SKM-1 treated with dmso at 0.1 percent for 144 hours (cell line): Measurements from ENCODE around the gene KRT71.

ENCODE experiments used
- DNase-seq: peaks from one replicate; lab custom pipeline; 2025; ENCODE audit not compliant: unreplicated experiment; lab: John Stamatoyannopoulos, UW

Gene KRT71

GRCh38 chr12:52539821-52540173, 13.1 kb downstream of the KRT71 start:
- no peak for DNase-seq

DNA sequence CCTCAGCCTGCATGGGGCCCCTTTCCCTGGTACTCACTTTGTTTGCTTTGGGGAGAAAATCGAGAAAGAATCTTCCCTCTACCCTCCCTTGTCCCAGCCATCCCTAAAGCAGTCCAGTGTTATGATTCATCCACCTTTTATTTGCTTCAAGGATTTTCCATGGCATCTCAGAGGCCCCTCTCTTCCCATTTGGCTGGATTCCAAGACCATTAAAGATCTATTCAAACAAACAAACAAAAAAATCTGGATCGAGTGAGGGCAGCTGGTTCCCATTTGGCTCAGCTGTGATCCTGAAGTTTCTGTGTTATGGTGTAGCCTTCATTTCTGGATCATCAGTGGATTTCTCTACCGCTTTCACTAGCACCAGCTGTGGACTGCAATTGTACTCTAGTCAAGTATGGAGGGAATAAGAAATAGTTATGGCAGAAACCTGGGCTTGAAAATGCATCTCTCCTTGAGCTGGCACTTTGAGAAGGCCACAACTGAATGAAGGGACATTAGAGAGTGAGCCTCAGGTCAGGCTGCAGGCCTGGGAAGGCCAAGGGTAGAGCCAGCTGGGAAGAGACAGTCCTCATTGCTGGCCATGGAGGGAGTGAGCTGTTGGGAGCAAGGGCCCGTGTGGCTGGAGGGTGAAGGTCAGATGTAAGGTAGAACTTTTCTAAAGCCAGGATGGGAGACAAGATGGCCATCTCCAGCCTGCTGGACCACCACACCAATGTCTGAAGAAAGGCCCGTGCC, 13.7 kb downstream of the KRT71 start:
- no peak for DNase-seq

DNA sequence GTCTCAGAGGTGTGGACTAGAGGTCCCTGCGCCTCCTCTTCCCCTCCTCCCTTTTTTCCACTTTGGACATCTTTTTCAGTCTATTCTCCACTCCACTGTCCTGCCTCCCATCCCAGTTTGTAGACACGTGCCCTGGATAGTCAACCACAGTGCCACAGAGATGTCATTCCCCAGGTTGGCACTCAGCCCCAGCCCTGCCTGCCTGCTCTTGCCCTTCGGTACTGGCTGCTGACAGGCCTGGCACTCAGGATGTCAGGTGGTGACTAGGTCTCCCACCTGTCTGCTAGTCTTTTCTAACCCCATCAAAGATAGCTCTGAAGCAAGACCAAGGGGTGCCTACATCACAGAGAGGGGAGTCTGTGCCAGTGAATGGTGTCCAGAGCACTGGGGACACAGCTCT, 15.8 kb downstream of the KRT71 start:
- DNase-seq: no peak

DNA sequence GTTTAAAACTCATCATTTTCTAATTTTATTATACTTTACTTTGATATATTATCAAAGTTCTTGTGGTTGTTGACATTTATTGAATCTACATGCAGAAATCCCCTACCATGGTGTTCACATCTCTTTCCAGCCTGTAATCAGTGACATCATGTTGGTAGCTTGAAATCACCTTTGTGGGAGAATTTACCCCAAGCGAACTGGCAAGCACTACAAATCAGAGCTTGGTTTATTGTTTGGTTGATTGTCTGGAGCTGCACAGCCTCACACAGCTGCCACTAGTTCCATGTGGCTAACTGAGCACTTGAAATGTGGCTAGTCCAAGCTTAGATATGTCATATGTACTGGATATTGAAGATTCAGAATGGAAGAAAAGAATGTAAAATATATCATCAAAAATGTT, 17.4 kb downstream of the KRT71 start:
- DNase-seq: no peak

DNA sequence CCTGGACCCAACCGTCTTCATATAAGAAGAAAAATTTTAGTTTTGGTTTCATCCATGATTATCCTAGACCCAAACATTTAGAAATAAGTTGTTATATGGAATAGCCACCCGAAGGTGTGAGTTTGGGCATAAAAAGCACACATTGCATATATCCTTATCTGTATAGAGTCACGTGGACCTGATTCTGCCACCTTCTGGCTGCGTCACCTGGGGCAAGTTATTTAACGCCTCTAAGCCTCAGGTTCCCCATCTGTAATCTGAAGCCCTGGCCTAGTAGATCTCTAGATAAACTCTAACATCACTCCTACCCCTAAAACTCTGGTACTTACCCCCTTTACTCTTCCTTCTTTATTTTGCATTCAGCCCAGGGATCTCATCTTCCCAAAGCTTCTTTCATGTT, 18.5 kb downstream of the KRT71 start:
- DNase-seq: no peak

DNA sequence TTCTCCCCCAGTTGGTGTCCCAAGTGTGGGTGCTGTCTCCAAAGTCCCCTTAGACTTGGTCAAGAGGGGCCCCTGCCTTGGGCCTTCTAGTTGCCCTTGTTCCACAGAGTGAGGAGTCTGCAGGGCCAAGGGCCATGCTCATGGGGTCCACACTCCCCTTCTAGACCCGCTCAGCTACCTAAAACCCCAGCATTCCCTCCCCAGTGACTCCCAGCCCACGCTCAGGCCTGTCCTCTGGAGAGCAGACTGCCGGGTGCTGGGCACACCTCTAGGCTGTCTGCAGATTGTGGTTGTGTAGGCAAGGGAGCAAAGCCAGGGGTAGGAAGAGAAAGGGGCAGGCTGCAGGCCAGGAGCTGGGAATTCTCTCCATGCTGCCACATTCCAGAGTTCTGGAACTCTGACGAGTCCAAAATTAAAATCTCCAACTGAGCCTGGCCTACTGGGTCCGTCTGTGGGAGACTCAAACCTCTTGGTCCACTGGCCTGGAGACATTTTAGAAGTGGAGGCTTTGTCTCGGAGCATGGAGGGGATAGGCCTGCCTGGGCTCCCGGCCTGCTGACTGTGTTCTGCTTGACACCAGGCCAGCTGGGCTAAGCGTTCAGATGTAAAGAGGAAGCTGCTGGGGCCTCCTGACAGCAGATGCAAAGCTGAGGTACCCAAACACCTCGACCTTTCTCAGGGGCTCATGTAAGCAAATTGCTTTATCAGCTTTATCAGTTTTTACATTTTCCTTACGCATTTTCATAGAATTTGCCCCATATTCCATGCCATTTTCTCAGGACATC, 19.1 kb downstream of the KRT71 start:
- no peak for DNase-seq

- DNase-seq: no peak
Measured at GRCh38 chr12:52532636-52533035, 20.3 kb downstream of the KRT71 start.

DNA sequence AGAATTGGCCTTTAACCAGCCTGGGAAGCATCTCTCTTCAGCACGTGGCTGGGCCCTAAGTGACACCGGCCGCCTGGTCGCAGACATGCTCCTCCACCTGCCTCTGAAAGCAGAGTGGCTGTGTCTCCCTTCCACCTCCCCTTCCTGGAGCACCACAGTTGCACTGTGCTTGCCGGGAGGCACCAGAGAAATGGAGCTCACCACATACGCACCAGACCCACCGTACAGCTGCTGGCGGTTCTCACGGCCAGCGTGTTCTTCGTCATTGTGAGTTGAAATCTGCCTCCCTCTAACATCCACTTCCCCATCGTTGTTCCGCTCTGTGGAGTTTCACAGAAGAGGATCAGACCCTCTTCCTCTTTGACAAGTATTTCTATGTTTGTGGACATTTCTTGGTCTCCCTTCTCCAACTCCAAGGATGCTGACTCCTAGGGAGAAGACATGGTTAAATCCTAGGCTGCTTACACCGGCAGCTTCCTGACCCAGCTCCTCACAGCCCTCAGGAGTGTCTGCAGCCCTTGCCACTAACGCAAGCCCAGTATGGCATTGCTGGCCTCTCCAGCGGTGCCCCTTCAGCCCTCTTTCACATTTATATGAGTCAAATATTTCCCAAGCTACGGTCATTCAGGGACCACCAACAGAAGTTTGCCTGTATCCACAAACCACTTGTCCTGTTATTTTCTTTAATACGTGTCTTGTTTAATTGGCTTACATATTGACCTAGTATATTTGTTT, 21.2 kb downstream of the KRT71 start:
- DNase-seq: no peak

DNA sequence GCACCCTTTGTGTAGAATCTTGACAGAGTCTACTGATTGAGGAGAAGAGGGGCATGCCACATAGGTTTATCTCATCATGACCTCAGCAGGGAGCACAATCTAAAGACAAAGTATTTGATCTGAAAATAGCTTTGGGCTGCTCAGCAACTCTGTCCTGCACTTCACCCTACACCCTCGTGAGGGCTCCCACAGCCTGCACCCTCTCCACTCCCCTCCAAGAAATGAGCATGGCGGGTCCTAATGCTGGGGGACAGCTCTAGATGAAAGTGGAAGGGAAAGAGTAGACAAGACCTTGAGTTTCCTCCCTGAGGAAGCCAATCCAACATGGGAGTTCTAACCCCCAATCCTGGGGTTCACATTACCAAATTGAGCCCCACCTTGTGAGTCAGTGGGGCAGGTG, 22.0 kb downstream of the KRT71 start:
- no peak for DNase-seq

DNA sequence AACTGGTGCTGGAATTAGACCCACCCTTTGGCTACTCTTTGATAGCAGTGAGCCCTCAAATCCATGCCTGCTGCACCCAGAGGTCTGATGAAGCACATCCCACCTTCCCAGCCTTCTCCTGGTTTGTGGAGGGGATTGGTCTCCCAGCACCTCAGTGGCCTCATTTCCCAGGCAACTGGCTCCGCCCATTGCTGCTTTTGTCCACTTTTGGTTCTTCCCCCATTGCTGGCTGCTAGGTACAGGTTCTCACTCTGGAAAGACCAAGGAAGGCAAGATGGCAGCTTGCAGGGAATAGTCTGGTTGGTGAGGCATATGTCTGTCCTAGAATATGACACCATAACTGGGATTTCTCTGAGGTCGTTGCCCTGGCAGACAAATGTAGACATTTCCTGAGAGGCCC, 22.6 kb downstream of the KRT71 start:
- no peak for DNase-seq

- no peak for DNase-seq
Measured at GRCh38 chr12:52529846-52530245, 23.1 kb downstream of the KRT71 start.

GRCh38 chr12:52529417-52529816, 23.5 kb downstream of the KRT71 start:
- DNase-seq: no peak

DNA sequence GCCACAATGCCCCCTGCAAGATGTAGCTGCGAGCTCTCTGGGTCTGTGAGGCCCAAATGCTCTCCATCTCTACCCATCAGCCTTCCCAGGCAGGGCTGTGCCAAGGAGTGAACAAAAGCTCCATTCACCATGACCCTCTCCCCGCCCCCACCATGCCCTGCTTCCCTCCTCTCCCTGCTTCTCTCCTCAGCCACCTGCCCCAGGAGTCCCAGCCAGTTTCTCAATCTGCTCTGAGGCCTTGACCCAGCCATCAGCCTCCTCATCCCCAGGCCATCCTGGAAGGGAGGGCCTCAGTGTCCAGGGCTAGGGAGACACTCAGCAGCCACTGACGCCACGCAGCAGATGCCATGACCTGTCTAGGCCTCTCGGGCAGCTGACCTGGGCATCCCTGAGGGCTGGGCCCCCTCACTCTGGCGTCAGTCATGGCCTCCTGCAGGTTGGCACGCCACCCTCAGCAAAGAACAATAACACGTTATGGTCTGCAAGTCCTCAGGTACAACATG, 24.3 kb downstream of the KRT71 start:
- DNase-seq: no peak

GRCh38 chr12:52527121-52527800, 25.7 kb downstream of the KRT71 start:
- no peak for DNase-seq

DNA sequence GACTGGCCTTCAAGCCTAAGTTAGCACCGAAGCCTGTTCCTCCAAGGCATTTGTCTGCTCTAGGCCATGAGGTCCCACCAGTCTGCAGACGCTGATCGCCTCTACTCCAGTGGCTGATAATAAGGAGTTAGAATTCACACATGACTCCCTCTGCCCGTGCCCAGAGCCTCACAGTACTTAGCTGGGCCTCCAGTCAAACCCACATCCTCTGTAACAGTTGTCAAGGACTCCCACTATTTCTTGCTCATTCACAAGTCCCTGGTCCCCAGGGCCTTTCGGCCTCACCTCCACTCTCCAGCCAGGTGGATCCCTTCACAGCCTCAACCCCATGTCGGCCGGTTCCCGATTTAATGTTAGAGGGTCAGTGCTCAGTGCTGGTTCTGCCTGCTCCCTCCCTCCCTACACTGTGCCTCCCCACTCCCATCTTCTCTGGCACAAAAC, 26.4 kb downstream of the KRT71 start:
- no peak for DNase-seq

- no peak for DNase-seq
Measured at GRCh38 chr12:52525661-52526499, 27.1 kb downstream of the KRT71 start.

DNA sequence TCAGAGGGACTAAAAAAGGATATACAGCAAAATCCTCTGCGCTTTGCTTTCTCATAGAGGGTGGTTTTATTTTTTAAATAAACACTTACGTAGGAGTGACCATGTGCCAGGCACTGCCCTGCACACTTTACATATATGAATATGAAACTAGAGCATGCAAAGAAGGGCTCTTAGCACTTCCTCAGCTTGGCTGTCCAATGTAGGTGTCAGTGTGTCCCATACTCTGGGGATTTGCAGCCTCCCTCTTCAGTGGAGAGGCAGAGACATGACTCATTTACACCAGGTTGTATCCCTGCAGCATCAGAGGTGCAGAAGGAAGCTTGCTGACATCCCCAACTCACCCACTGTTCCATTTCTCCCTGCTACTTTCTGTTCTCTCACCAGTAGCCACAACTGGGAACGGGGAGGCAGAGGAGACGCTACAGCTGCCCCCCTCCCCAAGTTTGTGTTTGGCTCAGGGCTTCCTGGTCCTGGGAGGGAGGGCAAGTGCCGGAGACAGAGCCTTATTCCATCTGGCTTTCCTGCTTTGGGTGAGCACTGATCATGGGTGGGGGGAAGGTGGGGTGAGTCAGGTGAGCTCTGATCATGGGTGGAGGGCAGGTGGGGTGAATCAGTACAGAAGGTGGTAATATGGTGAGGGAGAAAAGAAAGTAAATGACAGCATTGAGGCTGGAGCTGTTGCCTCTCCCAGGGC, 27.9 kb downstream of the KRT71 start:
- no peak for DNase-seq

DNA sequence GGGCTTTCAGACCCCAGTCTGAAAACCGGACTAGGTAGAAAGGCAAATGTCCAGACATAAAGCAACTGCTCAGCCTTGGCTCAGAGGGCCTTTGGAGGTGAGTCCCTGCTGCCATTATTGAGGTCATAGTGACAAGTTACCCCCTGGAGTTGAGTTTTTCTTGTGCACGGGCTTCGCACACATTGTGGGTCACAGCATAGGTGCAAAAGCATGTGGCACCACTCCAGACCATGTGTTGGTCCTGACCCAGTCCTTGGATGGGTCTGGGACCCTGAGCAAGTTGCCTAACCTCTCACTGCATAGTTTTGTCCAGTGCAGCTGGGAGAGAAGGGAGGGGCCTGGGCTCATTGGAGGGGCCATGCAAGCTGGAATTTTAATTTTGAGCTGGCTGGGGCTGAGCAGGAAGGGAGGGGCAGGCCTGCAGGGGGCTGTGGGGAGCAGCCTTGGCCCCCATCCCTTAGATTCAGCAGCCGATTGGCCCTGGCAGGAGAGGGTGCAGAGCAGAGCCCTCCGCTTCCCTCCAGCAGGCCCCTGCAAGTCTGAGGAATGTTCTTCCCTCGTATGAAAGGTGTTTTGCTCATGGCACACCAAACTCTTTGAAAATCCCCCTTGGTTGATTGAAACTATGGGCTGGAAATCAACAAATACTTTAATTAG, 28.6 kb downstream of the KRT71 start:
- no peak for DNase-seq

GRCh38 chr12:52523824-52524223, 29.1 kb downstream of the KRT71 start:
- DNase-seq: no peak
